Tibial nerve (tissue), 4 donors: ENCODE results near the gene LKAAEAR1. TPM values are rescaled to one million over a fixed set of nuclear protein-coding genes. Genes with fewer than 3 reads are reported as not detected.
"Not testable (repeated sequence)": the region's sequence is repeated elsewhere in the genome, so short reads cannot be mapped to it uniquely, and the experiment has no call there.

Experiments used
- DNase-seq, 2 donors: peaks; one replicate each; pipeline ENCODE4 v3.0.0-alpha.2; 2019; ENCODE audit warnings: low spot score in 2 of 2
- H3K27ac ChIP-seq, 4 donors: fragments of 200-600 bp; sonication (generic) in 3 of 4; one replicate each; pipeline ENCODE4 v1.5.1; 2017 to 2019; ENCODE audit warnings: mild to moderate bottlenecking in 1 of 4
- H3K27me3 ChIP-seq, 2 donors: fragments of 200-600 bp; sonication (generic) in 1 of 2; one replicate each; pipeline versions ENCODE4 v1.5.1 to v1.6.0; 2017 to 2019
- H3K36me3 ChIP-seq, 3 donors: fragments of 200-600 bp; sonication (generic); one replicate each; pipeline ENCODE4 v1.5.1; 2018 to 2019
- H3K4me1 ChIP-seq, 4 donors: fragments of 200-600 bp; sonication (generic) in 3 of 4; one replicate each; pipeline ENCODE4 v1.5.1; 2017 to 2019
- H3K4me3 ChIP-seq, 4 donors: fragments of 200-600 bp; sonication (generic) in 3 of 4; one replicate each; pipeline ENCODE4 v1.5.1; 2017 to 2019; ENCODE audit warnings: mild to moderate bottlenecking in 1 of 4, moderate library complexity in 1 of 4
- H3K9me3 ChIP-seq, 4 donors: fragments of 200-600 bp; sonication (generic) in 3 of 4; one replicate each; pipeline ENCODE4 v1.5.1; 2017 to 2019
- CTCF ChIP-seq, 5 experiments: fragments of 200-600 bp in 3 of 5; fragments of 450-650 bp in 2 of 5; sonication (generic) in 3 of 5; IDR thresholded peaks; one replicate each; pipeline ENCODE4 v1.5.1; 2016 to 2019; ENCODE audit warnings: antibody characterized with exemption in 5 of 5, mild to moderate bottlenecking in 3 of 5, moderate library complexity in 2 of 5
- EP300 ChIP-seq, 2 donors: sonication (generic); formaldehyde crosslinking; IDR thresholded peaks; one replicate each; pipeline ENCODE4 v1.6.1; 2017; ENCODE audit warnings: antibody characterized with exemption in 2 of 2, mild to moderate bottlenecking in 1 of 2
- POLR2A ChIP-seq, 2 donors: fragments of 450-650 bp; IDR thresholded peaks; one replicate each; pipeline ENCODE4 v1.6.1; 2017; ENCODE audit warnings: antibody characterized with exemption in 2 of 2, mild to moderate bottlenecking in 2 of 2, moderate library complexity in 2 of 2
- WGBS, 2 donors: methylation state at CpG; one replicate each; pipeline ENCODE4 v1.1.5; 2018; 5-methylcytosine and 5-hydroxymethylcytosine counted together
- total RNA-seq, 4 donors: library from RNA; depleted of rRNA; stranded (reverse); fragments of >200 nt; gene quantifications; one replicate each; pipeline ENCODE4 v1.1.0, GENCODE V29; 2016

The LKAAEAR1 gene
- 1 to 10 TPM in 1 of 4 donors, under 1 TPM in 2, not detected in 1; 0.59 to 1.3 (median 0.84) TPM for total RNA-seq

- Histone ChIP-seq H3K9me3 (peaks cover 0 to 12% (median 0%) of the 10 kb centered on the region in 4 donors), H3K27me3 (peaks cover 0 to 37% of the 10 kb centered on the region in 2 donors), H3K4me1 (peaks cover 0 to 51% (median 13%) of the 10 kb centered on the region in 4 donors), H3K27ac (no peak within 1 kb of the TSS), H3K4me3 (peak within 1 kb of the TSS; percentile 30 to 58 (median 39)), H3K36me3 (no peaks in the 10 kb centered on the region)
- no peak for DNase-seq
- peak in 1 of 5 experiments; percentile 3 for TF ChIP-seq CTCF (IDR thresholded peaks at IDR 0.05)
- no peak for TF ChIP-seq EP300 (IDR thresholded peaks at IDR 0.05)
- no peak for TF ChIP-seq POLR2A (IDR thresholded peaks at IDR 0.05)
- 7 to 9% methylated on average over 20 to 25 of the region's 86 CpGs for WGBS, 2 donors
Measured at GRCh38 chr20:64083804-64084684, at the start of gene LKAAEAR1. LKAAEAR1 (minus strand) TSS chr20:64084398; CDS start chr20:64084219, 179 bp downstream.

GRCh38 chr20:64131406-64131805 lies 47.2 kb upstream of the LKAAEAR1 start:
- no peaks in the 10 kb centered on the region for H3K4me1 ChIP-seq
- H3K27me3 ChIP-seq, result peaks cover 0 to 10% of the 10 kb centered on the region in 2 donors
- TF ChIP-seq EP300 (IDR thresholded peaks at IDR 0.05) (no peak), CTCF (IDR thresholded peaks at IDR 0.05) (no peak), POLR2A (IDR thresholded peaks at IDR 0.05) (no peak)
- DNase-seq, result no peak
- no peaks in the 10 kb centered on the region for H3K36me3 ChIP-seq
- WGBS, 2 donors, result 92% methylated on average over 4 of the region's 4 CpGs
- no peak overlapping the region for H3K27ac ChIP-seq
- H3K9me3 ChIP-seq, result peaks cover 0 to 3% (median 0%) of the 10 kb centered on the region in 4 donors
- H3K4me3 ChIP-seq, result no peak overlapping the region

DNA sequence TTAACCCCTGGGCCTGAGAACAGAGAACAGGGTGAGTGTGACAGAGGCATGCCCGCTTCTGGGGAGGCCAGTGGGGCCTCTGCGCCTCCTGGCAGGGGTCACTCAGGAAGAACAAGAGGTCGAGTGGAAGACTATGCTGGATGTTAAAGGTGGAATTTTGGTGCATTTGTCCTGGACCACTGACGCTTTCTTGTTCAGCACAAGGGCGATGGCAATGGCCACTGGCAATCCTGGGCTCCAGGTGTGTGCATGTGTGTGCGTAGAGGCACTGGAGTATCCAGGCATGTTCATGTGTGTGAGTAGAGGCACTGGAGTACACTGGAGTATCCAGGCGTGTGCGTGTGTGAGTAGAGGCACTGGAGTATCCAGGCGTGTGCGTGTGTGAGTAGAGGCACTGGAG lies 46.7 kb upstream of the LKAAEAR1 start:
- DNase-seq, result no peak
- TF ChIP-seq POLR2A (IDR thresholded peaks at IDR 0.05) (no peak), CTCF (IDR thresholded peaks at IDR 0.05) (no peak), EP300 (IDR thresholded peaks at IDR 0.05) (no peak)
- Histone ChIP-seq H3K27me3 (peaks cover 0 to 10% of the 10 kb centered on the region in 2 donors), H3K36me3 (no peaks in the 10 kb centered on the region), H3K9me3 (peaks cover 0 to 3% (median 0%) of the 10 kb centered on the region in 4 donors), H3K4me1 (no peaks in the 10 kb centered on the region), H3K27ac (no peak overlapping the region), H3K4me3 (no peak overlapping the region)
- WGBS, 2 donors, result 68 to 69% methylated on average over 10 of the region's 10 CpGs

- WGBS, 2 donors, result 26% methylated on average over 5 of the region's 5 CpGs
- Histone ChIP-seq H3K36me3 (no peaks in the 10 kb centered on the region), H3K4me1 (no peaks in the 10 kb centered on the region), H3K4me3 (no peak overlapping the region), H3K27ac (no peak overlapping the region), H3K9me3 (peaks cover 0 to 3% (median 0%) of the 10 kb centered on the region in 4 donors), H3K27me3 (peaks cover 0 to 10% of the 10 kb centered on the region in 2 donors)
- no peak for DNase-seq
- TF ChIP-seq EP300 (IDR thresholded peaks at IDR 0.05) (no peak), POLR2A (IDR thresholded peaks at IDR 0.05) (no peak), CTCF (IDR thresholded peaks at IDR 0.05) (no peak)
Measured at GRCh38 chr20:64130271-64130670, 46.1 kb upstream of the LKAAEAR1 start.

DNA sequence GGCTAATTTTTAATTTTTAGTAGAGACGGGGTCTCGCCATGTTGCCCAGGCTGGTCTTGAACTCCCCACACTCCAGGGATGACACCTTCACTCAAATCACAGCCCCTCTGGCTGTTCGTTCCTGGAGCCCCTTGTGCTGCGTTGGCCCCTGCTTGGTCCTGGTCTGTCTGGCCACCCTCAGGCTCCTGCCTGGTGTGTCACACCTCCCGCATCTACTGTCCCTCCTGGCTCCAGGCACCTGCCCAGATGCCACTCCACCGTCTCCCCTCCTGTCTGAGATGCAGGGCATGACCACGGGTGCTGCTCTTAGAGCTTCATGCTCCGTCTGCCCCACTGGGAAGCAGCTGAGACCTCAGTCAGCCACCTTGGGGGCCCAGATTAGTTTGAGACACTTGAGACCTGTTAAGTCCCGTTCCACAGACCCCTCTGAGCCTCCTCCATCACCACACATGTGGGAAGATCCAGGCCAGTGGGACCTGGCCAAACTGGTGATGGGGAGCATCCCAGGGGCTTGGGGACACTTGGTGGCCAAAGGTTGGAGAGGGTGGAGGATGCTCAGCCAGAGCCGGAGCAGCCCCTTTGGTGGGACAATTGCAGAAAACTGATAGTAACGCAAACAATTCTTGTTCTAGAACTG lies 45.1 kb upstream of the LKAAEAR1 start:
- DNase-seq, result no peak
- 88 to 89% methylated on average over 11 of the region's 11 CpGs for WGBS, 2 donors

DNA sequence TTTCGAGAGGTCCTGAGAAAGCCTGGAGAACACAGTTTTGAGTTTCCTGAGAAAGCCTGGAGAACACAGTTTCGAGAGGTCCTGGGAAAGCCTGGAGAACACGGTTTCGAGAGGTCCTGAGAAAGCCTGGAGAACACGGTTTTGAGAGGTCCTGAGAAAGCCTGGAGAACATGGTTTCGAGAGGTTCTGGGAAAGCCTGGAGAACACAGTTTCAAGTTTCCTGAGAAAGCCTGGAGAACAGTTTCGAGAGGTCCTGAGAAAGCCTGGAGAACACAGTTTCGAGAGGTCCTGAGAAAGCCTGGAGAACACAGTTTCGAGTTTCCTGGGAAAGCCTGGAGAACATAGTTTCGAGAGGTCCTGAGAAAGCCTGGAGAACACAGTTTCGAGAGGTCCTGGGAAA lies 39.3 kb upstream of the LKAAEAR1 start:
- DNase-seq, H3K9me3 ChIP-seq, H3K4me1 ChIP-seq, H3K36me3 ChIP-seq, H3K27ac ChIP-seq, H3K4me3 ChIP-seq: not testable (repeated sequence)
- WGBS, 2 donors, result 85 to 89% methylated on average over 11 of the region's 11 CpGs
- peaks cover 0 to 26% of the 10 kb centered on the region in 2 donors for H3K27me3 ChIP-seq

More for the DNA sequence above, 45.1 kb upstream of the LKAAEAR1 start:
- TF ChIP-seq EP300 (IDR thresholded peaks at IDR 0.05), result no peak
- no peak for TF ChIP-seq POLR2A (IDR thresholded peaks at IDR 0.05)
- no peak for TF ChIP-seq CTCF (IDR thresholded peaks at IDR 0.05)
- Histone ChIP-seq H3K9me3 (peaks cover 0 to 3% (median 0%) of the 10 kb centered on the region in 4 donors), H3K27me3 (peaks cover 0 to 9% of the 10 kb centered on the region in 2 donors), H3K36me3 (no peaks in the 10 kb centered on the region), H3K27ac (no peak overlapping the region), H3K4me3 (no peak overlapping the region), H3K4me1 (no peaks in the 10 kb centered on the region)

DNA sequence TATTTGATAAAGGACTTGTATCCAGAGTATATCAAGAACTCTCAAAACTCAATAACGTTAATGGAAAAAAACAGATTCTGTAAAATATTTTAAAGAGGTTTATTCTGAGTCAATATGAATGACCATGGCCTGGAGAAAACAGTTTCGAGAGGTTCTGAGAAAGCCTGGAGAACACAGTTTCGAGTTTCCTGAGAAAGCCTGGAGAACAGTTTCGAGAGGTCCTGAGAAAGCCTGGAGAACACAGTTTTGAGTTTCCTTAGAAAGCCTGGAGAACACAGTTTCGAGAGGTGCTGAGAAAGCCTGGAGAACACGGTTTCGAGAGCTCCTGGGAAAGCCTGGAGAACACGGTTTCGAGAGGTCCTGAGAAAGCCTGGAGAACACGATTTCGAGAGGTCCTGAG lies 38.7 kb upstream of the LKAAEAR1 start:
- not testable (repeated sequence) for H3K4me1 ChIP-seq, H3K27ac ChIP-seq, H3K9me3 ChIP-seq, DNase-seq, H3K36me3 ChIP-seq, H3K4me3 ChIP-seq
- 87% methylated on average over 11 of the region's 11 CpGs for WGBS, 2 donors
- H3K27me3 ChIP-seq, result peaks cover 0 to 26% of the 10 kb centered on the region in 2 donors
